Left lung (tissue), 14 donors: ENCODE results near the gene MRPL30. TPM values are rescaled to one million over a fixed set of nuclear protein-coding genes. Genes with fewer than 3 reads are reported as not detected.
"Not testable (repeated sequence)": the region's sequence is repeated elsewhere in the genome, so short reads cannot be mapped to it uniquely, and the experiment has no call there.

ENCODE experiments used
- ATAC-seq: fragments of 200-7000 bp; cut with Tn5 transposase; one replicate; pipeline ENCODE4 v1.9.1; 2020; ENCODE audit warnings: moderate library complexity
- DNase-seq, 4 donors: peaks; one replicate each; pipeline ENCODE4 v3.0.0-alpha.2; 2013 to 2020
- H3K27ac ChIP-seq, 2 donors: fragments of 200-600 bp; sonication (generic) in 1 of 2; one replicate each; pipeline versions ENCODE4 v1.5.0 to v1.8.0; 2020 to 2021
- H3K27me3 ChIP-seq, 2 donors: fragments of 200-600 bp; sonication (generic) in 1 of 2; one replicate each; pipeline versions ENCODE4 v1.5.0 to v1.8.0; 2020 to 2021
- H3K36me3 ChIP-seq, 2 donors: fragments of 200-600 bp; sonication (generic) in 1 of 2; one replicate each; pipeline versions ENCODE4 v1.5.0 to v1.8.0; 2020 to 2021
- H3K4me1 ChIP-seq, 2 donors: fragments of 200-600 bp; one replicate each; pipeline ENCODE4 v1.8.0; 2021
- H3K4me3 ChIP-seq, 2 donors: fragments of 200-600 bp; sonication (generic) in 1 of 2; one replicate each; pipeline versions ENCODE4 v1.5.0 to v1.8.0; 2020 to 2021; ENCODE audit warnings: mild to moderate bottlenecking in 1 of 2
- H3K9me3 ChIP-seq, 2 donors: fragments of 200-600 bp; sonication (generic) in 1 of 2; one replicate each; pipeline versions ENCODE4 v1.5.0 to v1.8.0; 2020 to 2021
- CTCF ChIP-seq, 2 donors: fragments of 200-600 bp; sonication (generic) in 1 of 2; IDR thresholded peaks; one replicate each; pipeline versions ENCODE4 v1.5.0 to v1.8.0; 2021; ENCODE audit warnings: antibody characterized with exemption in 2 of 2
- intact Hi-C, 2 donors: fragments of 100-400 bp; cut with DNase I; formaldehyde crosslinking; loops; one replicate each; pipeline versions ENCODE4 v1.11.2 to v1.14.2; 2022
- long read RNA-seq, 12 donors: library from polyadenylated mRNA in 2 of 12; unstranded in 2 of 12; transcript quantifications; one replicate each; pipeline ENCODE4 v2.0.0 and lab custom pipeline, GENCODE V29; 2019 to 2026
- polyA plus RNA-seq, 6 donors: library from polyadenylated mRNA; unstranded; fragments of 120-200 nt; gene quantifications; one replicate each; pipeline ENCODE4 v1.2.1, GENCODE V29; 2013; ENCODE audit not compliant: insufficient read length in 6 of 6
- total RNA-seq, 2 donors: library from RNA; stranded (reverse); fragmentation: NEBNext Ultra II Directional; extraction: Animal tissue kit (Norgen Biotek cat#: 25700); gene quantifications; one replicate each; pipeline ENCODE4 v1.2.1, GENCODE V29; 2021
- donor health status: DM: no; HTN: yes; CAD: no.
- donor health status: DM: no; HTN: no; CAD: no.

The MRPL30 gene
- total RNA-seq (10 to 100 TPM; 19.7 to 21.2 TPM), polyA plus RNA-seq (10 to 100 TPM; 46.9 to 58.8 (median 52.6) TPM)
- long read RNA-seq, donor 1, transcript MRPL30-201 (6 exons, 2,605 nt), result major isoform, 26 of 30 reads
- long read RNA-seq, donor 1, partial matches to known transcripts, result 0 of 30 reads
- long read RNA-seq, donor 1, other reads (novel, unspliced or antisense), result 0 of 30 reads
- long read RNA-seq, donor 2, transcript MRPL30-202 (4 exons, 562 nt), result minor isoform, 6 of 36 reads
- long read RNA-seq, donor 2, transcript MRPL30-201 (6 exons, 2,605 nt), result major isoform, 18 of 36 reads
- long read RNA-seq, donor 2, partial matches to known transcripts, result 11 of 36 reads
- long read RNA-seq, donor 2, other reads (novel, unspliced or antisense), result 0 of 36 reads
- long read RNA-seq, donor 3, transcript MRPL30-201 (6 exons, 2,605 nt), result major isoform, 16 of 17 reads
- long read RNA-seq, donor 3, partial matches to known transcripts, result 0 of 17 reads
- long read RNA-seq, donor 3, other reads (novel, unspliced or antisense), result 0 of 17 reads
- long read RNA-seq, donor 4, partial matches to known transcripts, result 1 of 6 reads
- long read RNA-seq, donor 4, other reads (novel, unspliced or antisense), result 0 of 6 reads
- long read RNA-seq, donor 5, transcript MRPL30-201 (6 exons, 2,605 nt), result major isoform, 24 of 31 reads
- long read RNA-seq, donor 5, partial matches to known transcripts, result 5 of 31 reads
- long read RNA-seq, donor 5, other reads (novel, unspliced or antisense), result 0 of 31 reads
- long read RNA-seq, donor 6, transcript MRPL30-201 (6 exons, 2,605 nt), result major isoform, 17 of 19 reads
- long read RNA-seq, donor 6, partial matches to known transcripts, result 0 of 19 reads
- long read RNA-seq, donor 6, other reads (novel, unspliced or antisense), result 0 of 19 reads
- long read RNA-seq, donor 7, transcript MRPL30-201 (6 exons, 2,605 nt), result major isoform, 8 of 9 reads
- long read RNA-seq, donor 7, partial matches to known transcripts, result 0 of 9 reads
- long read RNA-seq, donor 7, other reads (novel, unspliced or antisense), result 0 of 9 reads
- long read RNA-seq, donor 8, transcript MRPL30-201 (6 exons, 2,605 nt), result major isoform, 20 of 20 reads
- long read RNA-seq, donor 8, partial matches to known transcripts, result 0 of 20 reads
- long read RNA-seq, donor 8, other reads (novel, unspliced or antisense), result 0 of 20 reads
- long read RNA-seq, donor 9, result 0 reads
- long read RNA-seq, donor 10, transcript MRPL30-201 (6 exons, 2,605 nt), result major isoform, 6 of 11 reads
- long read RNA-seq, donor 10, partial matches to known transcripts, result 1 of 11 reads
- long read RNA-seq, donor 10, other reads (novel, unspliced or antisense), result 4 of 11 reads
- long read RNA-seq, donor 11, transcript MRPL30-201 (6 exons, 2,605 nt), result major isoform, 17 of 21 reads
- long read RNA-seq, donor 11, partial matches to known transcripts, result 0 of 21 reads
- long read RNA-seq, donor 11, other reads (novel, unspliced or antisense), result 0 of 21 reads
- long read RNA-seq, donor 12, transcript MRPL30-201 (6 exons, 2,605 nt), result major isoform, 13 of 14 reads
- long read RNA-seq, donor 12, partial matches to known transcripts, result 0 of 14 reads
- long read RNA-seq, donor 12, other reads (novel, unspliced or antisense), result 0 of 14 reads

DNA sequence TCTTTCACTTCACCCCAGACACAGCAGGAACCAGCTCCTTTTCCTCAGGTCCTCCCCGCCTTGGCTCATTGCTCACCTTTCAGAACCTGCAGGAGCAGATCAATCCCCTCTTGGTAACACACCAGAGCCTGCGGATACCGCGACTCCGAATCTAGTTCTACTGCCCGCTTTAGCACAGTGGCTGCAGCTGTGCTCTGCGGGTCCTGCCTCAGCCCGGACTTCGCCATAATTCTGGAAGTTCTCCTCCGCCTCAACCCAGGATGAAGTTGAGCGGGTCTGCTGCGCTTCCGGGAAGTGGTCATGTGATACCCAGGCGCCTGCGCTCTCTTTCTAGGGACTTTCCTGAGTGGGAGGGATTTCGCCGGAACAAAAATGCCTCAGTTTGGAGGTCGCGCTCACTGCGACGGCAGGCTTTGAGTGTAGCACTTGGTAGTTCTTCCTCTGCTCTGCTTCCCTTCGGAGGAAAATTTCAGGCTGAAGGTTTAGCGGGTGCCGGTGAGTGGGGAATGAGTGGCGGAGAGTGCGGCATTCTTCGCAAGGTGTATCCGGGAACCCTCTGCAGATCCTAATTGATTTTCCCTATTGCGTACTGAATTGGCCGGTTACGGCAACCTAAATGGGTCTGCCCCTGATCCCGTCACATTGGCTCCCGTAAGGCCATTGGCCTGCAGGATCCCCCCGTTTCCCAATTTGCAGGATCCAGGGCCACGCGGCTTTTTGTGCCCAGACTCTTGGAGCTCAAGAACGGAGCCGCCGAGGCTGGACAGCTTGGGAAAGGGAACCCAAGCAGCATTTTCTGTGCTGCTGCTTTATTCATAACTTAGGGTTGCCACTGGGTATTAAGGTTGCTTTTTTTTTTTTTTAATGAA is at the start of gene MRPL30, which contains the start of gene MITD1:
TSS of gene MRPL30 (plus strand) at position 430 of the 869 bp plus-strand sequence. CDS start 5,020 bp downstream, outside the sequence.
TSS of gene MITD1 (minus strand) at position 304 of the 869 bp plus-strand sequence. CDS start at position 227, 77 bp downstream.
- peak within 1 kb of the TSS; percentile 78 to 88 for H3K27ac ChIP-seq
- H3K27me3 ChIP-seq, result no peaks in the 10 kb centered on the region
- intact Hi-C loops, result loop anchor here in 1 of 2 donors (10.0 kb wide), 1 partner anchor 154 kb away; the partner anchor contains the start of genes EIF5B and TXNDC9
- DNase-seq (peak; percentile 93 to 96 (median 94)), ATAC-seq (peak; percentile 97)
- no peak for TF ChIP-seq CTCF (IDR thresholded peaks at IDR 0.05)
- H3K9me3 ChIP-seq, result no peaks in the 10 kb centered on the region
- peak within 1 kb of the TSS; percentile 79 to 87 for H3K4me3 ChIP-seq
- peaks cover 23 to 51% of the 10 kb centered on the region in 2 donors for H3K4me1 ChIP-seq
- H3K36me3 ChIP-seq, result no peaks in the 10 kb centered on the region

DNA sequence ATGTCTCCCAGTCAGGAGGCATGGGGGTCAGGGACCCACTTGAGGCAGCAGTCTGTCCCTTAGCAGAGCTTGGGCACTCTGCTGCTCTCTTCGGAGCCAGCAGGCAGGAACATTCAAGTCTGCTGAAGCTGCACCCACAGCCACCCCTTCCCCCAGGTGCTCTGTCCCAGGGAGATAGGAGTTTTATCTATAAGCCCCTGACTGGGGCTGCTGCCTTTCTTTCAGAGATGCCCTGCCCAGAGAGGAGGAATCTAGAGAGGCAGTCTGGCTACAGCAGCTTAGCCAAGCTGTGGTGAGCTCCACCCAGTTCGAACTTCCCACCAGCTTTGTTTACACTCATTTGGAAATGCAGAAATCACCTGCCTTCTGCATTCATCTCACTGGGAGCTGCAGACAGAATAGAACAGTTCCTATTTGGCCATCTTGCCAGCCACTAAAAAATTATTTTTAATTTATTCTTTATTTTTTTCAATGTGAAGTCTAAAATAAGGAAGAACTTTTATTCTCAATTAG is 45.9 kb upstream of the MRPL30 start:
- H3K36me3 ChIP-seq, H3K27me3 ChIP-seq, H3K4me3 ChIP-seq, intact Hi-C loops, ATAC-seq, H3K27ac ChIP-seq, H3K4me1 ChIP-seq, DNase-seq: not testable (repeated sequence)
- H3K9me3 ChIP-seq, result peaks cover 0 to 27% of the 10 kb centered on the region in 2 donors

- no peaks in the 10 kb centered on the region for H3K36me3 ChIP-seq
- TF ChIP-seq CTCF (IDR thresholded peaks at IDR 0.05), result no peak
- H3K27me3 ChIP-seq, result no peaks in the 10 kb centered on the region
- peaks cover 4 to 18% of the 10 kb centered on the region in 2 donors for H3K4me1 ChIP-seq
- DNase-seq (no peak), ATAC-seq (no peak)
- no peak overlapping the region for H3K27ac ChIP-seq
- no peaks in the 10 kb centered on the region for H3K9me3 ChIP-seq
- intact Hi-C loops, result no loop called here
- H3K4me3 ChIP-seq, result no peak overlapping the region
These were observed 42.0 kb upstream of the MRPL30 start for GRCh38 chr2:99139003-99139402.

- no peaks in the 10 kb centered on the region for H3K27me3 ChIP-seq
- H3K9me3 ChIP-seq, result no peaks in the 10 kb centered on the region
- no peak for TF ChIP-seq CTCF (IDR thresholded peaks at IDR 0.05)
- no peaks in the 10 kb centered on the region for H3K36me3 ChIP-seq
- H3K4me1 ChIP-seq, result peaks cover 4 to 18% of the 10 kb centered on the region in 2 donors
- H3K4me3 ChIP-seq, result peak overlapping the region; percentile 67 to 92
- no peak for ATAC-seq
- DNase-seq, result no peak
- intact Hi-C loops, result no loop called here
- H3K27ac ChIP-seq, result peak overlapping the region; percentile 73 to 86
These were observed 40.7 kb upstream of the MRPL30 start for GRCh38 chr2:99140056-99140859.
